Kasumi-1 (cell line): ENCODE results near the gene LIAS.
"Not testable (repeated sequence)": the region's sequence is repeated elsewhere in the genome, so short reads cannot be mapped to it uniquely, and the experiment has no call there.

Experiments used
- DNase-seq, 2 experiments: peaks; one replicate each; lab custom pipeline; 2025; lab: John Stamatoyannopoulos, UW

LIAS gene

GRCh38 chr4:39452860-39453587 lies 5.8 kb upstream of the LIAS start:
- no peak for DNase-seq

DNA sequence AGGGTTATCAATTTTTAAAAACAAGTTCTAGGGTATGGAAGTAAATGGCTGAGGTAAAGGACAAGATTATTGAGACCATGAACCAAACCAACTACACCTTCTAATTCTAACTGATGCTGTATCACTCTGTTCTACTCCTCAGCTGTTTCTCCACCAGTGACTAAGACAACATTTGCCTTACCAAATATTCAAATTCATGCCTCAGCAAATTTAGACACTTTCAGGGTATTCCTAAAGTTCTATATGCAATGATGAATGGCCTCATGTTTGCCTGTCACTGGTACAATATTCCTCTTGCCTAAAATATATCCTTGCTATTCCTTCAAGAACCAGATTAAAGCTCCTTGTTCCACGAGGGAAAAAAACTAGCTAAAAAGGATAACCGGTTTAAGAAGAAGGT lies 5.1 kb upstream of the LIAS start:
- no peak for DNase-seq

DNA sequence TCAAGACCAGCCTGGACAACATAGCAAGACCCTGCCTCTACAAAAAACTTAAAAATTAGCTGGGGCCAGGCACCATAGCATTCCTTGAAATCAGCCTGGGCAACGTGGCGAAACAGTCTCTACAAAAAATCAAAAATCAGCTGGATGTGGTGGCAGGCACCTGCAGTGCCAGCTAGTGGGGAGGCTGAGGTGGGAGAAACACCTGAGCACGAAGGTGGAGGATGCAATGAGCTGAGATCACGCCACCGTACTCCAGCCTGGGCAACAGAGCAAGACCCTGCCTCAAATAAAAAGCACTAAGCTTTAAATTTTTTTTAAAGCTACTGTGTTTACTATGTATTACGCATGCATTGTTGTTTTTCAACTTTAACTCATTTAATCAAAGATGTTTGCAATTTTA lies 3.4 kb upstream of the LIAS start:
- no peak for DNase-seq

GRCh38 chr4:39456946-39457763 lies 1.7 kb upstream of the LIAS start:
- no peak for DNase-seq

GRCh38 chr4:39458161-39458504 lies 723 bp upstream of the LIAS start:
- DNase-seq, result not testable (repeated sequence)

GRCh38 chr4:39464886-39465501 lies 6.1 kb downstream of the LIAS start:
- DNase-seq, result peak; percentile 92 to 93

- DNase-seq, result no peak
Measured at GRCh38 chr4:39466747-39467146, 7.9 kb downstream of the LIAS start.

DNA sequence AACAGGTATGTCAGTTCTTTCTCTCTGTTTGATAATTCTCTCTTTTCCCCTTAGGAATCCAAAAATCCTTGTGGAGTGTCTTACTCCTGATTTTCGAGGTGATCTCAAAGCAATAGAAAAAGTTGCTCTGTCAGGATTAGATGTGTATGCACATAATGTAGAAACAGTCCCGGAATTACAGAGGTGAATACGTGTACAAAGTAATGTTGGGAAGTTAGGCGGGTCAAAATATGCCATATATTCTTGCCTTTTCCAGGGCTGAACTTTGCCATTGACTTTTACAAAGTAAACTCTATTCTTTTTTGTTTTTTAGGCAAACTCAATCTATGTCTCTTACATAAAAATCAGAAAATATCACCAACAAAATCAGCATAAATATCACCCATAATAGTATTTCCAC lies 8.6 kb downstream of the LIAS start:
- no peak for DNase-seq

DNA sequence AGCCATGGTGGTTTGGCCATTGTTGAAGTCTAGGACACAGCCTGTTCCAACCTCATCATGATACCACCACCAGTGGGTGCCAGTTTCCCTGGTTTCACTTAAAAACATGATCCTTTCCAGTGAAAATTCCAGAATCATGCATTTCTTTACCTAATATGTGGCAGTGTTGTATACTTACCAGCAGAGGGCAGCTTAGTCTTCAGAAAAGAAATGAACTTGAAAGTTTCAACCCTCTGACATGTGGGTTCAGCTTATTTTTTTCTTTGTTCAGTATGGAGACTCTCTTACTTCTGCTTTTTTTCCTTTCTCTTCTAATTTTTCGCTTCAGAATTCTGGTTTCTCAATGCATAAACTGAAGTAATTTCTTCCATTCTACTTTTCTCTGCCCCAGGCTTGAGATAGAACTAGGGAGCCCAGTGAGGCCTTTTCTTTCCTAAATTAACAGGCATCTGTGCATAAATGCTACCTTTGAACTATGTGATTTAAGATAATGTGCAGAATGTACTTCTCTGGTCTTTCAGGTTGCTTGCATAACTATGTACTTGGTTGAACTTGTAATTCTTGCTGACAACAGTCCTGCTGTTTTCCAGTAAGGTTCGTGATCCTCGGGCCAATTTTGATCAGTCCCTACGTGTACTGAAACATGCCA lies 10.7 kb downstream of the LIAS start:
- DNase-seq, result peak; percentile 94 to 96

DNA sequence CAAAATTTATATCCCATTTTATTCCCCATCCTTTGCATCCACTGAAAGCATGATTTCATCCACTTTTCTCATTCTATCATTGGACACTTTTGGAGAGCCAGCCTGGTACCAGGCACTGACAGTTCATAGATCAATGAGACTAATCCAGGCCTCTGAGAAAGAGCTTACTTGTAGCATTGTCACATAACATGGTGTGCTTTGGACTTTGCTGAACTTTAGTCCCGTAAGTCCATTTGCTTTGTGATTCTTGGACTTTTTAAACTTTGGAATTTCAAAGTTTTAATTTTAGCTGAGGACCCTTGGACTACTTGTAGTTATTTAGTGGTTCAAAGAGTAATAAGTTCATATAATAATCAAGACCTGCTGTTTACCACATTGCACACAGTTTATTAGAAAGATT lies 11.5 kb downstream of the LIAS start:
- DNase-seq, result no peak

DNA sequence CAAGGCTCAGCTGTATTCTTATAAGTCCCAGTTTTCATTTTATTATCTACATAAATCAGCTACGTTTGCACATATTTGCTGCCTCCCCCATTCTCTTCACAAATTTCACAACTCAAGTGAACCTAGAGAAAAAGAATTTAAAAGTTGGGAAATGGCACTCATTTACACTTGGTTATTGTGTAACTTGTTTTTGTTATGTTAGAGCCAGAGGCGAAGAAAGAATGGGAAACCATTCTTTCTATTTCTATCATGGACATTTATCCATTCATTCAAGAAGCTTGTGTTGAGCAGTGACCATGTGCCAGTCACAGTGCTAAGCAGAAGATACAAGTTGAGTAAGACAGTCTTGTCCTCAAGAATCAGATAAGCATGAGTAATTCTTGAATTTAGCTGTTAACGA lies 13.5 kb downstream of the LIAS start:
- DNase-seq, result no peak

DNA sequence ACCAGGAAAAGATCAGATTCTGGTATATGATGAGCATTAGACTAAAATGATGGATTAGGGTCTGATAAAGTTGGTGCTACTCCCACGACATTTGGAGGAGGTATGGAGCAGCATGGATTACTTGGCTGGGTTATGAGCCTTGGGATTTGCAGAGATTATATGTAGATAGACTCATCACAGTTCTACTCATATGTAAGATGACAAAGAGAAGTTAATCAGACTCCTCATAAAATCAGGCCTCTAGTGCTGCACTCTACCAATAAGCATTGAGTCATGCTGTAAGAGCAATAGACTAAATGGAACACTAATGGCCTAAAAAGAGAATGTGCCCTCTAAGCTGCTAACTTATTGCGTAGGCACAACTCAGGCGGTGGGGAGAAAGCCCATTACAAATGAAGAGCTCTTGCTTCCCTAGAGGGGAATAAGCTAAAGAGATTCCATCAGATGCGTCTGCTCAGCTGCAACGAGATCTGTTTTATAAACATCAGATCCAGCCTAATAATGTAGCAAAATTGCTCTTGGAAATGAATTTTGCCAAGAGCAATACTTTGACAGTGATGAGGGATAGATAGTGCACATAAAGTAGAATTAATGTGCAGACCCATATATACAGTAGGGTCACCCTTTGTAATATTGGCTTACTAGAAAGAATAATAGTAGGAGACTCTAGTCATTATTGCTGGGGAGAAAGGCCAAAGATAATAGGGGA lies 17.5 kb downstream of the LIAS start:
- no peak for DNase-seq

DNA sequence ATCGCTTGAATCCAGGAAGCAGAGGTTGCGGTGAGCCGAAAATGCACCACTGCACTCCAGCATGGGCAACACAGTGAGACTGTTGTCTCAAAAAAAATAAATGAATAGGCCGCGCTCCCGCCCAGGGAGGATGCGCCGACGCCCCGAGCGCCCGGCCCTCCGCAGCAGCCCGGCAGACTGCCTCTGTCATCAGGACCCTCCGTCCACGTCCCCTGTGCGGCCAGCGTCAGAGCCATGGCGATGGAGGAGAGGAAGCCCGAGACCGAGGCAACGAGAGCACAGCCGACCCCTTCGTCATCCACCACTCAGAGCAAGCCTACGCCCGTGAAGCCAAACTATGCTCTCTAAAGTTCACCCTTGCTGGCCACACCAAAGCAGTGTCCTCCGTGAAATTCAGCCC lies 21.4 kb downstream of the LIAS start:
- DNase-seq, result no peak

GRCh38 chr4:39480902-39481695 lies 22.2 kb downstream of the LIAS start:
- peak in 1 of 2 experiments; percentile 11 for DNase-seq

- DNase-seq, result peak in 1 of 2 experiments; percentile 29
Measured at GRCh38 chr4:39484582-39485272, 25.9 kb downstream of the LIAS start.

- DNase-seq, result no peak
Measured at GRCh38 chr4:39486221-39486804, 27.5 kb downstream of the LIAS start.

DNA sequence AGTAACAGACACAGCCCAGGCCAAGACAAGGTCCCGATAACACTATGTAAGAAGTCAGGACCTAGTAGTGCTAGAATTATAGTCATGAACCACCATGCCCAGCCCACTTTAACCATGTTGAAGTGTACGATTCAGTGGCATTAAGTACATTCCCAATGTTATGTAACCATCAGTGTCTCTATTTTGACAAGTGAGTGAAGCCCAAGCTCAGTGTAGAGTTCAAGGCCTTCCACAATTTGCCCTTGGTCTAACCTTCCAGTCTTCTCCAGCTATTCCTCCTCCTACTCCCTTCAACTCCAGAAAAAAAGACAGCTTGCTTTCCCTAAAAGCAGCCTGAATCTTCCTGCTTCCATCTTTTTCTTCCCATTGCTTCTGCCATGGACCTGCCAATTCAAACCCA lies 31.5 kb downstream of the LIAS start:
- no peak for DNase-seq

DNA sequence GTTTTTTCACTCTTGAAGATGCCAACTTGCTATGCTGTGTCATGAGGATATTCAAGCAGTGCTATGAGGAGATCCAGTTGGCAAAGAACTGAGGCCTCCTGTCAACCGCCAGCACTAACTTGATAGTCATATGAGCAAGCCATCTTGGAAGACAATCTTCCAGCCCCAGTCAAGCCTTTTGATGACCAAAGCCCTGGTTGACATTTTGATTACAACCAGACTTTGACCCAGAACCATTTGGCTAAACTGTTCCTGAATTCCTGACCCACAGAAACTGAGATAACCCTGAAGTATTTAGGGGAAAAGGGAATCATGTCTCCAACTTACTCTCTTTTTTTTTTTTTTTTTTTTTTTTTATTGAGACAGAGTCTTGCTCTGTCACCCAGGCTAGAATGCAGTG lies 35.5 kb downstream of the LIAS start:
- no peak for DNase-seq

DNA sequence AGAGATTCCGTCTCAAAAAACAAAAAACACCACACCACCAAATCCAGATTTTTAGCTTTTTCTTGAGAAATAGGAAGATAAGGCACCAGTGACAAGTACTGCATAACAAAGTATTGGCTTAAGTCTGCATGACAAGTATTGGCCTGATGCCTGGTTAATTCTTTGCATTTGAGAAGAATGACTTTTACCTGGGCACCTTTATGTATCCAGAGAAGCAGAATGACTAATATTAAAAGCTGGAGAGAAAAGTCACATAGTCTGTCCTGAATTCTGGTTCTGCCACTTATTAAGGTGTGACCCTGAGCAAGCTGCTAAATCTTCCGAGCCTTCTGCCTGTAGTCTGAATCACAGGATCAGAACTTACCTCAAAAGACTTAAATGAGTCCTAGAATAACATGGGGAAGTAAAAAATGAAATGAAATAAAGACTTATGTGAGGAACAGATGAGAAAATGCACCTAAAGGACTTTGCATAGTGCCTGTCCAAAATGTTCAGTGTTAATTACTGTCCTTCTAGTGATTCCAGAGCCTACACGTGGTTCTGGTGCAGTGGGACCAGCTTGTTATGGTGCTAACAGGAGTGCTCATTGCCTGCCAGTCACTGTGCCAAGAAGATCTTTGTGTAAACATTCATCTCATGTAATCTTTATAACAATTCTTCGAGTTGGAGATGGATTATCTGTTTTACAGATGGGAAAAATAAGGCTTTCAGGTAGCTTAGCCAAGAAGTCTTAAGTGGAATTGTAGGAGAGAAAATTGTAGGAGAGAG lies 36.8 kb downstream of the LIAS start:
- no peak for DNase-seq
